B cell (primary cell): Measurements from ENCODE around the gene NPTN. TPM values are rescaled to one million over a fixed set of nuclear protein-coding genes. Genes with fewer than 3 reads are reported as not detected.

ENCODE experiments used
- ATAC-seq: fragments of 200-7000 bp; cut with Tn5 transposase; one replicate; pipeline ENCODE4 v1.10.0; 2021; ENCODE audit warnings: low read depth, mild to moderate bottlenecking, moderate number of reproducible peaks, moderate library complexity
- CTCF ChIA-PET: fragments of 350-600 bp; sonication (Branson Sonifier 250); formaldehyde crosslinking; loops from one replicate; lab custom pipeline; 2021; ENCODE audit warnings: antibody characterized with exemption, inconsistent platforms; lab: Charles Lee
- POLR2A ChIA-PET: fragments of 350-600 bp; sonication (Branson Sonifier 250); formaldehyde crosslinking; loops from one replicate; lab custom pipeline; 2021; ENCODE audit warnings: antibody characterized with exemption; lab: Charles Lee
- DNase-seq: peaks from one replicate; pipeline ENCODE4 v3.0.0; 2013
- H2AFZ ChIP-seq: 2 replicates; pipeline ENCODE4 v1.6.1; 2012; ENCODE audit warnings: mild to moderate bottlenecking, low read depth, low read length; ENCODE audit not compliant: insufficient read depth, poor library complexity, severe bottlenecking
- H3K27ac ChIP-seq, 2 donors: 1 replicate in 1 of 2; 2 replicates in 1 of 2; pipeline ENCODE4 v1.5.1; 2012 to 2013; ENCODE audit warnings: low read length in 2 of 2, mild to moderate bottlenecking in 2 of 2, moderate library complexity in 1 of 2
- H3K27me3 ChIP-seq, 4 experiments: fragments of 200-600 bp in 1 of 4; sonication (generic) in 1 of 4; replicated peaks in 1 of 4; 1 replicate in 2 of 4; 2 replicates in 2 of 4; pipeline versions ENCODE4 v1.6.1 to v1.7.0; 2013 to 2016; ENCODE audit warnings: low read length in 3 of 4, mild to moderate bottlenecking in 2 of 4, mixed read lengths in 1 of 4, moderate library complexity in 1 of 4; ENCODE audit not compliant: insufficient read depth in 4 of 4, control insufficient read depth in 3 of 4; ENCODE audit errors: control extremely low read depth in 1 of 4
- H3K36me3 ChIP-seq, 2 experiments: replicated peaks in 1 of 2; 1 replicate in 1 of 2; 2 replicates in 1 of 2; pipeline versions ENCODE4 v1.6.1 to v1.7.1; 2013; ENCODE audit warnings: low read length in 1 of 2; ENCODE audit not compliant: insufficient read depth in 2 of 2, control insufficient read depth in 1 of 2; ENCODE audit errors: control extremely low read depth in 1 of 2, extremely low read depth in 1 of 2
- H3K4me1 ChIP-seq, 2 donors: fragments of 200-600 bp in 1 of 2; sonication (generic) in 1 of 2; 1 replicate in 1 of 2; 2 replicates in 1 of 2; pipeline versions ENCODE4 v1.5.1 to v1.6.1; 2013 to 2017; ENCODE audit warnings: low read length in 2 of 2; ENCODE audit not compliant: control insufficient read depth in 2 of 2, insufficient read depth in 2 of 2
- H3K4me2 ChIP-seq: replicated peaks from 2 replicates; pipeline ENCODE3; 2012; ENCODE audit warnings: mild to moderate bottlenecking, low read depth, low read length; ENCODE audit not compliant: poor library complexity, severe bottlenecking
- H3K4me3 ChIP-seq, 5 experiments: fragments of 200-600 bp in 1 of 5; sonication (generic) in 1 of 5; 1 replicate in 3 of 5; 2 replicates in 2 of 5; pipeline versions ENCODE4 v1.5.1 to v1.7.0; 2011 to 2016; ENCODE audit warnings: low read length in 4 of 5, mild to moderate bottlenecking in 4 of 5, low read depth in 2 of 5, control low read depth in 1 of 5, moderate library complexity in 1 of 5; ENCODE audit not compliant: insufficient read depth in 1 of 5; ENCODE audit errors: control extremely low read depth in 1 of 5, extremely low read depth in 1 of 5
- H3K79me2 ChIP-seq: fragments of 200-600 bp; sonication (generic); one replicate; pipeline ENCODE4 v1.6.0; 2016; ENCODE audit warnings: low read length; ENCODE audit not compliant: control insufficient read depth, insufficient read depth
- H3K9ac ChIP-seq: fragments of 200-600 bp; sonication (generic); 2 replicates; pipeline ENCODE4 v1.6.1; 2017; ENCODE audit warnings: mild to moderate bottlenecking, low read length, moderate library complexity
- H3K9me3 ChIP-seq, 3 donors: one replicate each; pipeline versions ENCODE4 v1.6.1 to v1.7.1; 2013; ENCODE audit warnings: low read length in 2 of 3; ENCODE audit not compliant: control insufficient read depth in 2 of 3, insufficient read depth in 1 of 3; ENCODE audit errors: control extremely low read depth in 1 of 3
- H4K20me1 ChIP-seq: 2 replicates; pipeline ENCODE4 v1.6.0; 2012; ENCODE audit warnings: mild to moderate bottlenecking, low read length; ENCODE audit not compliant: insufficient read depth, control insufficient read depth, poor library complexity, severe bottlenecking
- H3K27ac Mint-ChIP-seq: one replicate; pipeline ENCODE4 v1.8.0; 2021; ENCODE audit warnings: mixed read lengths
- H3K27me3 Mint-ChIP-seq: one replicate; pipeline ENCODE4 v1.8.0; 2021; ENCODE audit warnings: mixed read lengths
- H3K4me1 Mint-ChIP-seq: one replicate; pipeline ENCODE4 v1.8.0; 2021; ENCODE audit warnings: mixed read lengths
- H3K4me3 Mint-ChIP-seq: one replicate; pipeline ENCODE4 v1.8.0; 2021; ENCODE audit warnings: mixed read lengths
- H3K9me3 Mint-ChIP-seq: one replicate; pipeline ENCODE4 v1.8.0; 2022; ENCODE audit warnings: mixed read lengths; ENCODE audit not compliant: insufficient read depth
- EZH2 ChIP-seq: IDR thresholded peaks from 2 replicates; pipeline ENCODE4 v1.6.1; 2012; ENCODE audit warnings: borderline replicate concordance, low read depth, mild to moderate bottlenecking, moderate library complexity, low read length; ENCODE audit not compliant: insufficient read depth, poor library complexity, severe bottlenecking
- WGBS: methylation state at CpG from one replicate; pipeline ENCODE4 v1.1.5; 2013; ENCODE audit warnings: missing lambda C conversion rate; ENCODE audit not compliant: insufficient coverage; 5-methylcytosine and 5-hydroxymethylcytosine counted together
- intact Hi-C: fragments of 100-400 bp; cut with micrococcal nuclease; formaldehyde crosslinking; loops from one replicate; pipeline ENCODE4 v1.10.0; 2022
- polyA plus RNA-seq: library from polyadenylated mRNA; depleted of rRNA; stranded (reverse); fragments of >200 nt; gene quantifications from 2 replicates; pipeline ENCODE4 v1.2.3, GENCODE V29; 2012
- total RNA-seq, 2 donors: library from RNA; stranded (reverse); fragments of 120-200 nt in 1 of 2; gene quantifications; 1 replicate in 1 of 2; 2 replicates in 1 of 2; pipeline versions ENCODE4 v1.2.3 to v1.2.4, GENCODE V29; 2013 to 2022
- TF ChIP-seq, protein P1 (sequence below): fragments of 200-600 bp; IDR thresholded peaks from one replicate; pipeline ENCODE4 v1.8.0; 2022; ENCODE audit warnings: antibody characterized with exemption, mild to moderate bottlenecking

The NPTN gene
- total and polyA plus RNA-seq, 2 donors (not counting 1 experiment from before 2014, with no cell fraction given), result 23.5 to 40.5 TPM

DNA sequence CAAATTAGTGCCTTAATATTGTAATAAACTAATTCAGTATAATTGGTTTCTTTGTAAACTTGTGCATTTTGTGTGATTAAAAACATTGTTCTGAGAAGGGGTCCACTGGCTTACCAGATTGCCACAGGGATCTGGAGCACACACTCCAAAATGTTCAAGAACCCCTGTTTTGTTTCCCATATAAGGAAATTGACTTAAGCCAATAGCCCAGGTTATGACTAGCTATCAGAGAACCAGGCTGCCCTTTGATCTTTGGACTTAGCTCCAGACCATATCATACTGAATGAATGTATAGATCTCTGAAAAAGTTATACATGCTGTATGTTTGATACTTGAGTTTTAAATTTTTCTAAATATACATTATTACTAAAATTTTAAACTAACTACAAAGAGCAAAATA lies 91.7 kb downstream of the NPTN start:
- Histone ChIP-seq H4K20me1 (no peaks in the 10 kb centered on the region), H3K9me3 (no peaks in the 10 kb centered on the region), H3K79me2 (no peaks in the 10 kb centered on the region), H3K9ac (no peak overlapping the region), H3K4me1 (no peaks in the 10 kb centered on the region), H2AFZ (no peak overlapping the region), H3K4me3 (no peak overlapping the region), H3K4me2 (no peak overlapping the region), H3K27ac (no peak overlapping the region), H3K36me3 (no peaks in the 10 kb centered on the region), H3K27me3 (no peaks in the 10 kb centered on the region)
- no peaks in the 10 kb centered on the region for H3K9me3 Mint-ChIP-seq
- H3K27me3 Mint-ChIP-seq, result no peaks in the 10 kb centered on the region
- ATAC-seq (no peak), DNase-seq (no peak)
- H3K4me1 Mint-ChIP-seq, result no peaks in the 10 kb centered on the region
- TF ChIP-seq EZH2, result no peak
- TF ChIP-seq, protein P1, sequence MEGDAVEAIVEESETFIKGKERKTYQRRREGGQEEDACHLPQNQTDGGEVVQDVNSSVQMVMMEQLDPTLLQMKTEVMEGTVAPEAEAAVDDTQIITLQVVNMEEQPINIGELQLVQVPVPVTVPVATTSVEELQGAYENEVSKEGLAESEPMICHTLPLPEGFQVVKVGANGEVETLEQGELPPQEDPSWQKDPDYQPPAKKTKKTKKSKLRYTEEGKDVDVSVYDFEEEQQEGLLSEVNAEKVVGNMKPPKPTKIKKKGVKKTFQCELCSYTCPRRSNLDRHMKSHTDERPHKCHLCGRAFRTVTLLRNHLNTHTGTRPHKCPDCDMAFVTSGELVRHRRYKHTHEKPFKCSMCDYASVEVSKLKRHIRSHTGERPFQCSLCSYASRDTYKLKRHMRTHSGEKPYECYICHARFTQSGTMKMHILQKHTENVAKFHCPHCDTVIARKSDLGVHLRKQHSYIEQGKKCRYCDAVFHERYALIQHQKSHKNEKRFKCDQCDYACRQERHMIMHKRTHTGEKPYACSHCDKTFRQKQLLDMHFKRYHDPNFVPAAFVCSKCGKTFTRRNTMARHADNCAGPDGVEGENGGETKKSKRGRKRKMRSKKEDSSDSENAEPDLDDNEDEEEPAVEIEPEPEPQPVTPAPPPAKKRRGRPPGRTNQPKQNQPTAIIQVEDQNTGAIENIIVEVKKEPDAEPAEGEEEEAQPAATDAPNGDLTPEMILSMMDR, result no peak
- no peak overlapping the region for H3K27ac Mint-ChIP-seq
- ChIA-PET POLR2A (no interaction called here), CTCF (no interaction called here)
- H3K4me3 Mint-ChIP-seq, result no peak overlapping the region
- intact Hi-C loops, result no loop called here

DNA sequence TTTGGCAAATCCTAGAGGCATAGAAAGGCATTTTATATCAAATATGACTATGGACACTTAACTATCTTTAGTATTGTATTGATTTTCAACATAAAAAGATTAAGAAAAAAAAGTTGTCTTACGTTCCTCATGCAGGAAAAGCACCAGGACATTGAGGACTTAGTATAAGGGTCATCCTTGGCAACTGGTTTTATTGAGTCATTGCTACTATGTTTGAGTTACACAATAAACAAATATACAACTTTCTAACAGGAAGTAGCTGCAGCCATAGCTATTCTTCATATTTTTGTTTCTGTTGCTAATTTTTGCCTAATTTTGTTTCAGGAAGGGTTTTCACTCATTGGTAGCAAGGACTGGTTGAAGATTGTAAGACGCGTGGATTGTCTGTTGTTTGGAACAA lies 93.0 kb downstream of the NPTN start:
- WGBS, result no CpG with 5 or more reads among the region's 3 CpGs
- Histone ChIP-seq H3K27me3 (no peaks in the 10 kb centered on the region), H3K4me1 (no peaks in the 10 kb centered on the region), H3K4me3 (no peak overlapping the region), H3K4me2 (no peak overlapping the region), H3K27ac (no peak overlapping the region), H3K9ac (no peak overlapping the region), H3K79me2 (no peaks in the 10 kb centered on the region), H2AFZ (no peak overlapping the region), H4K20me1 (no peaks in the 10 kb centered on the region), H3K36me3 (no peaks in the 10 kb centered on the region), H3K9me3 (no peaks in the 10 kb centered on the region)
- TF ChIP-seq, protein P1, result no peak
- no peak for TF ChIP-seq EZH2
- Mint-ChIP-seq H3K4me3 (no peak overlapping the region), H3K9me3 (no peaks in the 10 kb centered on the region), H3K27me3 (no peaks in the 10 kb centered on the region), H3K4me1 (no peaks in the 10 kb centered on the region), H3K27ac (no peak overlapping the region)
- ATAC-seq (no peak), DNase-seq (no peak)
- ChIA-PET CTCF (no interaction called here), POLR2A (no interaction called here)
- intact Hi-C loops, result no loop called here
